Measurements from ENCODE around the gene NEB.

The NEB gene

DNA sequence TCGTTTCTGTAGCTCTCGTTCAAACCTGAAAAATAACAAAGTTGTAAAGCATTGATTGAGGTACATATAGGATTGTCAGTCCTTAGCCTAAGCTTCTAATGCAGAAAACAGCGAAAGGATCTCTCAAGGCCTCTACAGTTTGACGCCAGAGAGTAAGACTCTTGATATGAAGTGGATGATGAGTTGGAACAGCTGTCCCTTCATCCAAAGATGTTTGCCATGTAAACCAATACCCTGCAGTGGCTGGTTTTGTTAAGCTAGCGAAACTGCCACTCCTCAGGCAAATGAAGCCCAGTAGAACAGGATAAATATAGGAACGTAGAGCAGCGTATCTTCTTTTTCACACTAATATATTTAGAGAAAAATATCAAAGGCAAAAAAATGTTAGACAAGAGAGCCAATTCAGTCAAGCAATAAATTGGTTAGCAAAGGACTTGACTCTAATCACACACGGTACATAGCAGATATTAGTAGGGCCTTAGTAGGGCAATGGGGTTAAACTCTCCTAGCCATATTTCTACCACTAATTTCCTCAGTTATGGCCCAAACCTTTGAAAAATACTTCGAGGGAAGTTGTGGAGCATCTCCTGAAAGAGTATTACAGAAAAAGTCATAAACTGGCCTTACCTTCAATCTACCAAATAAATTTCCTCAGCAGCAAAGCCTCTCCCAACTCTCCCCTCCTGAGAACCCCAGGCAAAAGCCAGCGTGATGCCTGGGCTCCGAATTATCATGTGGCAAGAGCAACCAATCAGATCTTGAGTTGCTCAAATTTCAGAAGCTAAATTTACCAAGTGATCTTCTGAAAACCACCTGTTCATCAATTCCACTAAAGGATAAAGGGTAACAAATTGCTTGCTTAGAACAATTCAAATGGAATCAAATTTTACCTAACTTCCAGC is at the start of gene NEB:
TSS of gene NEB (minus strand) at position 706 of the 902 bp plus-strand sequence. CDS start 1,320 bp downstream, outside the sequence.
- no peak for DNase-seq (ENCODE audit: low read depth)

- DNase-seq (ENCODE audit: low read depth): no peak
Observed at GRCh38 chr2:151783133-151783520, 48.9 kb upstream of the NEB start.

DNA sequence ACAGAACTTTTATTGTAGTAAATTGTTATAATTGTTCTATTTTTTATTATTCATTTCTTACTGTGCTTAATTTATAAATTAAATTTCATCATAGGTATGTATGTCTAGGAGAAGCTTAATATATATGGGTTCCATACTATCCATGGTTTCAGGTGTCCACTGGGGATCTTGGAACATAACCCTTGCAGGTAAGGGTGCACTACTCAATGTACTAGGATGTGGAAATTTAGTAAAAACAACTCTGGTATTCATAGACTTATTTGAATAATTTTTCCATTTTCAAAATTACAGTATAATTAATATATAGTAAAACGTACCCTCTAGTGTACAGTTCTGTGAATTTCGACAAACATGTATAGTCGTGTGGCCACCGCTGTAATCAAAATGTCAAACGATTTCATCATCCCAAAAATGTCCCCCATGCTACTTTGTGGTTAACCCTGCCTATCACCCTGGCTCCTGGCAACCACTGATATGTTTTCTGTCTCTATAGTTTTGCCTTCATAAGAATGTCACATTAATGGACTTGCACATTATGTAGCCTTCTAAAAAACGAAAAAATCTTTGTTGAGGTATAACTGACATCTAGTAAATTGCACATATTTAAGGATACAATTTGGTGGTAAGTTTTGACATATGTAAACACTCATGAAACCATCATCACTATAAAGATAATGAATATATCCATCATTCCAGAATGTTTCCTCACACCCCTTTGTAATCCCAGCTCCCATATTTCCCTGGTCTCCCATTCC is 48.3 kb upstream of the NEB start:
- DNase-seq (ENCODE audit: low read depth): no peak

- DNase-seq (ENCODE audit: low read depth): no peak
Observed at GRCh38 chr2:151781642-151782041, 47.4 kb upstream of the NEB start.

DNA sequence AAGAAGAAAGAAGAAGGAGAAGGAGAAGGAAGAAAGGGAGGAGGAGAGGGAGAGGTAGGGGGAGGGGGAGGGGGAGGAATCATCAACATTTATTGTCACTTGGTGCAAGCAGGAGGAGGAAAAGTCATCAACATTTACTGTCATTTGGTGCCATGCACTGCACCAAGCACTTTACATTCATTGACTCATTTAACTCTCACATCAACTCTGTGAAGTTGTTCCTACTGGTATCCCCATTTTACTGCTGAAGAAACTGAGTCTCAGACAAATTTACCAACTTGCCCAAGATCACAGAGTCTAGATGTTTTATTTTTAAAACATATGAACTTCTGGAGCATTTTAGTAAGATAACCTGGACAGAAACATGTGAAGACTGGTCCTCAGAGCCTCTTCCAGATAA is 46.7 kb upstream of the NEB start:
- no peak for DNase-seq (ENCODE audit: low read depth)

DNA sequence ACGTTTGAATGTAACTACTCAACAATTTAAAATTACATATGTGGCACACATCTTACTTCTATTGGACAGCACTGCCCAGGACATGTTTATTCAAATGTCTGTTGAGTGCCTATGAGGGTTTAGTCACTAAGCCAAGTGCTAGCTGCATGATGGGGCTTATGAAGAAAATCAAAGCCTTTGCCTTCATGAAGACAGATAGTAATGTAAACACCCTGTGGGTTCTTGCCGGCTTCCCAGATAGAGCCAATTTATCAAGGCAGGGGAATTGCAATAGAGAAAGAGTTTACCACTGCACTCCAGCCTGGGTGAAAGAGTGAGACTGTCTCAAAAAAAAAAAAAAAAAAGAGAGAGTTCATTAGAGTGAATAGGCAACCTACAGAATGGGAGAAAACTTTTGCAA is 43.7 kb upstream of the NEB start:
- no peak for DNase-seq (ENCODE audit: low read depth)

DNA sequence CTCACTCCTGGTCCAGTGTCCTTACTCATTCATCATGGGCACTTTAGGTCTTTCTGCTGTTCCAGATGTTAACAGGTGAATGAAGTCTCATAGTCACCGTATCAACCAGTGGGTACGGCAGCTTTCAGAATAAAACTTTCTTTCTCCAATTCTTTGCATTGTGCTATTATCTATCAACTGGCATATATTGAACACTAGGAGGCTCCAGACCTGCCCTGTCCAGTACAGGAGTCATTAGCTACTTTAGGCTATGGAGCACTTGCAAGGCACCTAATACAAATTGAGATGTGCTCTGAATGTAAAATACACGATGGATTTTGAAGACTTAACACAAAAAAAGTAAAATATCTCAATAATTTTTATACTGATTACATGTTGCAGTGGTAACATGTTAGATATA is 43.2 kb upstream of the NEB start:
- DNase-seq (ENCODE audit: low read depth): no peak

DNA sequence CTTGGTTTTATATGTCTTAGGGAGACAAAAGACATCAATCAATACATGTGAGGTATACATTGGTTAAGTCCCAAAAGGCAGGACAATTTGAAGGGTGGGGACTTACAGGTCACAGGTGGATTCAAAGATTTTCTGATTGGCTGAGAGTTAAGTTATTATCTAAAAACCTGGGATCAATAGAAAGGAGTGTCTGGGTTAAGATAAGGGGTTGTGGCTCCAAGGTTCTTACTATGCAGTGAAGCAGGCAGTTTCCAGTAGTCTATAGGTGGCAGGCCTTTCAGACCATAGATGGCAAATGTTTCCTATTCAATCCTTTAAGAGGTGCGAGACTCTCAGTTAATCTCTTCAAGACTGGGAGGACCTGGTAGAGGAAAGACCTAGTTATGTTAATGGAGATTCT is 42.1 kb upstream of the NEB start:
- no peak for DNase-seq (ENCODE audit: low read depth)

- peak; percentile 30 for DNase-seq (ENCODE audit: low read depth)
Observed at GRCh38 chr2:151775057-151775740, 40.9 kb upstream of the NEB start.

- DNase-seq (ENCODE audit: low read depth): peak; percentile 80
Observed at GRCh38 chr2:151774506-151774905, 40.2 kb upstream of the NEB start.

- peak; percentile 87 for DNase-seq (ENCODE audit: low read depth)
Observed at GRCh38 chr2:151771599-151772358, 37.5 kb upstream of the NEB start.

DNA sequence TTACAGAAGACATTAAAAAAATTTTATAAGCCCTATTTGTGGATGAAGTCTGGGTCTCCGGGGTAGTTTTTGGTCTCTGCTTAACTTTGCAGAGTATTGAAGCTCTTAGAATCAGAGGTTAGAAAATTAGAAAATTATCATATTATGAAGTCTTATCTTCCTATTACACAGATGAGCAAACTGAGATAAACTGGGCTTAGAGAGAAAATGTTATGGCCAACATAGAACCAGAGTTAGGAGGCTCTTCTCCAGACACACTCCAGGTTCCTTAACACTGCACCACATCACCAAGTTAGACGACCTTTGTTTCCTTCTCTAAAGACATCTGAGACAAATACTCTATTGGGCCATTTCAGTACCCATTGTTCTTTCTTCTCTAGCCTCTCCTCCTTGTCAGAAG is 36.7 kb upstream of the NEB start:
- DNase-seq (ENCODE audit: low read depth): no peak

DNA sequence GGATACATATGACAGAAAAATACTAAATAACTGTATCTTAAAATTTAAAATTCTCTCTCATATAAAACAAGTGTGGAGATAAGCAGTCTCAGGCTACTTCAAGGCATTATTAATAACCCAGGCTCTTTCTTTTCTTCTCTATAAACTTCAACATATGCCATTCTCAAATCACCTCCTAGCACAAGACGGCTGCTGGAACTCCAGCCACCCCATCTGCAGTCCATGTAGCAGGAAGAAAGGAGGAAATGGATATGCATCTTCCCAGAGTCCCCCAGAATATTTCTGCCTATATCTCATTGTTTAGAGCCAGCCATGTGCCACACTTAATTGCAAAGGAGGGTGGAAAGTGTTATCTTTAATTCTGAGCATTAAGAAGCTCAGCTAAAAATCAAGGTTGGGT is 35.3 kb upstream of the NEB start:
- DNase-seq (ENCODE audit: low read depth): no peak

GRCh38 chr2:151767536-151767935 is 33.3 kb upstream of the NEB start:
- DNase-seq (ENCODE audit: low read depth): peak; percentile 26

- peak; percentile 33 for DNase-seq (ENCODE audit: low read depth)
Observed at GRCh38 chr2:151766437-151767153, 32.3 kb upstream of the NEB start.

DNA sequence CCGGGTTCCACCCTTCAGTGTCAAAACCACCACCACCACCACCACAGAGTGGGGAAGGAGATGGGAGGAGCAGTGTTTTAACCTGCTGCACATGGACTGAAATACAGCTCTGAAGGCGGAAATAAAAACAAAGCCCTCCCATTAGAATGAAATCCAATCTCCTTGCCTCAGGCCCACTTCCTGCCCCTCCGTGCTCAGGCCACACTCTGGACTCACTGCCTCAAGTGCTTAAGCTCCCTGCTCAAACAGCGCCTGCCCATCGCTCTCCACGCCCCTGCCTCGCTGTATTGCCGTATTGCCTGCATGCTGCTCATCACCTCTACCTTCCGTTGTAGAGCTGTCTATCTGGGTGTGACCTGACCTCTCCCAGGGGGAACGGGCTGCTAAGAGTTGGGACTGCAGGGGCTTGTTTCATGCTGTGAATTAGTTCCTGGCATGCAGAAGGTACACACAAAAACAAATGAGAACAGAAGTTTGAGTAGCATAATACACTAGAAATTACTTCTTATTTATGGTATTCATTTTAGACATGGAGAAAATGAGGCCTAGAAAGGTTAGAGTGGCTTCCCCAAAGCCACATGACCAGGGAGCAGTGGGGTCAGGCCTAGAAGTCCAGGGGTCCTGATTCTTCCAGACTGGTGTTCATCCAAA is 31.6 kb upstream of the NEB start:
- DNase-seq (ENCODE audit: low read depth): no peak

- peak; percentile 18 for DNase-seq (ENCODE audit: low read depth)
Observed at GRCh38 chr2:151762694-151763093, 28.4 kb upstream of the NEB start.

- no peak for DNase-seq (ENCODE audit: low read depth)
Observed at GRCh38 chr2:151761687-151762086, 27.4 kb upstream of the NEB start.

DNA sequence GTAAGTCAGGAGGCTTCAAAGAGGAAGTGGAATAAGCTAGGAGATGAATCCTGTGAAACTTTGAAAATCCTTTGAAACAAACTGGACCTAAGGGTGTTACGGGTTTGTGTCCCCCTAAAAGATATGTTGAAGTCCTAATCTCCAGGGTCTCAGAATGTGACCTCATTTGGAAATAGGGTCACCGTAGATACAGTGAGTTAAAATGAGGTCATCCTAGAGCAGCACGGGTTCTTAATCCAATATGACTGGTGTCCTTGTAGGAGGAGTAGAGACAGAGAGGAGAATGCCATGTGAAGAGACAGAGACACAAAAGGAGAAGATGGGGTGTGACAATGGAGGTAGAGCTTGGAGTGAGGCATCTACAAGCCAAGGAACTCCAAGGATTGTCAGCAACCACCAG is 26.9 kb upstream of the NEB start:
- DNase-seq (ENCODE audit: low read depth): no peak

- DNase-seq (ENCODE audit: low read depth): no peak
Observed at GRCh38 chr2:151760139-151760650, 25.9 kb upstream of the NEB start.

GRCh38 chr2:151758744-151759143 is 24.5 kb upstream of the NEB start:
- no peak for DNase-seq (ENCODE audit: low read depth)

All from EH (cell line).